ENCODE results near the gene RUFY3. TPM values are rescaled to one million over a fixed set of nuclear protein-coding genes. Genes with fewer than 3 reads are reported as not detected.

Gene RUFY3
- total RNA-seq, 1 experiment from 2014 or later: 48.0 TPM

DNA sequence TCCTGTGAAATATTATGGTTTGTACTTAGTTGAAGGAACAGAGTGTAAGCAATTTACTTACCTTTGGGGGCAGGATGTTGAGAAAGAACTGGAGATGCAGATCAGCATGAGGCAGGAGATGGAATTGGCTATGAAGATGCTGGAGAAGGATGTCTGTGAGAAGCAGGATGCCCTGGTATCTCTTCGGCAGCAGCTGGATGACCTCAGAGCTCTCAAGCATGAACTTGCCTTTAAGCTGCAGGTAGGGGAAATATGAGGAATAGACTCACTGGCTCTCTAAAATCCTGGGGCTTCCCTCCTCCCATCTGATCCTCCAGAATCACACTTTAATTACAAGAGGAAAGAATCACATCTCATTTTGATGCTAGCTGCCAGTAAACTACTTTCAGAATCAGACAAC, 67.0 kb downstream of the RUFY3 start:
- H3K4me1 ChIP-seq (ENCODE audit: insufficient read depth, low read length): no peaks in the 10 kb centered on the region
- H2BK5ac ChIP-seq (ENCODE audit: insufficient read length, low read length): no peak overlapping the region
- H3K27me3 ChIP-seq (ENCODE audit: insufficient read depth, low read length): no peaks in the 10 kb centered on the region
- no peak overlapping the region for H2BK15ac ChIP-seq (ENCODE audit: low read depth, low read length)
- H2BK20ac ChIP-seq (ENCODE audit: low read depth, low read length, poor library complexity, severe bottlenecking): no peak overlapping the region
- TF ChIP-seq CTCF (conservative IDR thresholded peaks at IDR 0.05): no peak
- H3K14ac ChIP-seq (ENCODE audit: insufficient read depth, low read length): no peak overlapping the region
- H4K20me1 ChIP-seq (ENCODE audit: control insufficient read depth, insufficient read depth, insufficient read length): no peaks in the 10 kb centered on the region
- H3K79me1 ChIP-seq (ENCODE audit: insufficient read depth, low read depth, low read length, poor library complexity, severe bottlenecking): no peaks in the 10 kb centered on the region
- no peak overlapping the region for H2AFZ ChIP-seq (ENCODE audit: low read length)
- no peak overlapping the region for H3K23ac ChIP-seq (ENCODE audit: insufficient read length, low read depth, low read length)
- H4K8ac ChIP-seq (replicated peaks; ENCODE audit: insufficient read length, low read depth, low read length): no peak overlapping the region
- no peak overlapping the region for H2BK12ac ChIP-seq (ENCODE audit: insufficient read length, low read depth, low read length)
- no peak for DNase-seq
- no peak overlapping the region for H3K27ac ChIP-seq (ENCODE audit: insufficient read length, low read depth, low read length)
- Mint-ChIP-seq H3K36me3 (ENCODE audit: insufficient read depth in 1 of 3, low read depth in 3 of 3) (peaks cover 0 to 36% (median 28%) of the 10 kb centered on the region in 3 experiments; a peak in 6 of 7 replicates), H3K4me3 (no peak overlapping the region), H3K4me1 (no peaks in the 10 kb centered on the region), H3K27me3 (ENCODE audit: low read depth) (no peaks in the 10 kb centered on the region), H3K9me3 (no peaks in the 10 kb centered on the region), H3K27ac (no peak overlapping the region)
- no peak overlapping the region for H3K4me2 ChIP-seq (ENCODE audit: insufficient read depth, insufficient read length, low read length)
- no peak overlapping the region for H3T11ph ChIP-seq (ENCODE audit: low read length)
- no peak overlapping the region for H3K4ac ChIP-seq (ENCODE audit: low read depth, low read length)
- H3K79me2 ChIP-seq (ENCODE audit: insufficient read depth, low read length): no peaks in the 10 kb centered on the region
- H2AK5ac ChIP-seq (ENCODE audit: insufficient read length, low read length): no peak overlapping the region
- H4K91ac ChIP-seq (ENCODE audit: insufficient read length, low read depth, low read length): no peak overlapping the region
- H3K9me3 ChIP-seq (ENCODE audit: control insufficient read depth, low read depth, low read length): no peaks in the 10 kb centered on the region
- H3K56ac ChIP-seq (ENCODE audit: insufficient read length, low read depth, low read length): no peak overlapping the region
- WGBS (ENCODE audit: extremely low coverage, insufficient read length, low lambda C conversion rate): no CpG with 5 or more reads among the region's 1 CpG
- no peak overlapping the region for H3K18ac ChIP-seq (ENCODE audit: insufficient read length, low read depth, low read length)
- no peak overlapping the region for H3K9ac ChIP-seq (ENCODE audit: extremely low read depth, insufficient read length, low read length)
- H3K23me2 ChIP-seq (ENCODE audit: insufficient read length, low read depth, low read length, poor library complexity, severe bottlenecking): no peaks in the 10 kb centered on the region
- no peak overlapping the region for H4K5ac ChIP-seq (ENCODE audit: insufficient read length, low read depth, low read length)
- H2BK120ac ChIP-seq (ENCODE audit: low read depth, low read length, poor library complexity, severe bottlenecking): no peak overlapping the region

Measured in H9 (cell line).